ENCODE data around the gene OLIG3.

- TF ChIP-seq CTCF (conservative IDR thresholded peaks at IDR 0.05) (no peak), ZFX (IDR thresholded peaks at IDR 0.05) (no peak)
Measured at GRCh38 chr6:137490006-137490905, 3.9 kb downstream of the OLIG3 start.
